CD14-positive monocyte (primary cell): Measurements from ENCODE around the gene HYI. TPM values are rescaled to one million over a fixed set of nuclear protein-coding genes. Genes with fewer than 3 reads are reported as not detected.

Experiments used
- DNase-seq, 3 donors: peaks; one replicate each; pipeline ENCODE4 v3.0.0-alpha.2; 2011 to 2022
- H2AFZ ChIP-seq: 2 replicates; pipeline ENCODE4 v1.6.0; 2012; ENCODE audit warnings: mild to moderate bottlenecking, low read depth, low read length, inconsistent platforms; ENCODE audit not compliant: insufficient read depth, poor library complexity, severe bottlenecking
- H3K27ac ChIP-seq, 2 donors: 1 replicate in 1 of 2; 2 replicates in 1 of 2; pipeline ENCODE4 v1.5.1; 2012 to 2013; ENCODE audit warnings: low read length in 2 of 2, control low read depth in 1 of 2, inconsistent platforms in 1 of 2, low read depth in 1 of 2, mild to moderate bottlenecking in 1 of 2
- H3K27me3 ChIP-seq, 2 donors: one replicate each; pipeline versions ENCODE4 v1.6.0 to v1.6.1; 2011 to 2013; ENCODE audit warnings: low read length in 2 of 2; ENCODE audit not compliant: control insufficient read depth in 2 of 2, insufficient read depth in 2 of 2
- H3K36me3 ChIP-seq, 2 donors: replicated peaks in 1 of 2; 1 replicate in 1 of 2; 2 replicates in 1 of 2; pipeline versions ENCODE4 v1.5.1 to v1.6.1; 2012 to 2013; ENCODE audit warnings: low read length in 2 of 2, control low read depth in 1 of 2, inconsistent platforms in 1 of 2, mild to moderate bottlenecking in 1 of 2; ENCODE audit not compliant: insufficient read depth in 2 of 2, control insufficient read depth in 1 of 2
- H3K4me1 ChIP-seq, 2 donors: 1 replicate in 1 of 2; 2 replicates in 1 of 2; pipeline versions ENCODE4 v1.5.1 to v1.6.1; 2012 to 2013; ENCODE audit warnings: low read length in 2 of 2, control low read depth in 1 of 2, inconsistent platforms in 1 of 2, mild to moderate bottlenecking in 1 of 2, moderate library complexity in 1 of 2; ENCODE audit not compliant: insufficient read depth in 2 of 2, control insufficient read depth in 1 of 2
- H3K4me2 ChIP-seq: replicated peaks from 2 replicates; pipeline ENCODE3; 2012; ENCODE audit warnings: low read length, moderate library complexity, mild to moderate bottlenecking; ENCODE audit not compliant: poor library complexity, severe bottlenecking; ENCODE audit errors: extremely low read depth
- H3K4me3 ChIP-seq, 3 experiments: fragments of 200-600 bp in 1 of 3; sonication (generic) in 1 of 3; replicated peaks in 1 of 3; 1 replicate in 2 of 3; 2 replicates in 1 of 3; pipeline ENCODE4 v1.5.1; 2011 to 2013; ENCODE audit warnings: low read length in 3 of 3, mild to moderate bottlenecking in 3 of 3, control low read depth in 2 of 3, low read depth in 2 of 3, inconsistent platforms in 1 of 3, moderate library complexity in 1 of 3
- H3K79me2 ChIP-seq: 2 replicates; pipeline ENCODE4 v1.6.0; 2012; ENCODE audit warnings: mild to moderate bottlenecking, control low read depth, inconsistent platforms, low read length, moderate library complexity; ENCODE audit not compliant: insufficient read depth
- H3K9ac ChIP-seq: 2 replicates; pipeline ENCODE4 v1.6.0; 2017; ENCODE audit warnings: low read length, mild to moderate bottlenecking; ENCODE audit not compliant: insufficient read depth, poor library complexity, severe bottlenecking
- H3K9me3 ChIP-seq, 2 donors: replicated peaks in 1 of 2; 1 replicate in 1 of 2; 2 replicates in 1 of 2; pipeline versions ENCODE4 v1.5.1 to v1.6.1; 2012 to 2013; ENCODE audit warnings: low read length in 2 of 2, control low read depth in 1 of 2; ENCODE audit not compliant: control insufficient read depth in 1 of 2, insufficient read depth in 1 of 2
- H4K20me1 ChIP-seq: 2 replicates; pipeline ENCODE4 v1.6.0; 2012; ENCODE audit warnings: mild to moderate bottlenecking, low read length, control low read depth, moderate library complexity; ENCODE audit not compliant: insufficient read depth
- H3K27ac Mint-ChIP-seq, 7 donors: one replicate each; pipeline ENCODE4 v1.8.0; 2020; ENCODE audit warnings: mild to moderate bottlenecking in 7 of 7, mixed read lengths in 7 of 7, moderate library complexity in 6 of 7, inconsistent platforms in 2 of 7
- H3K27me3 Mint-ChIP-seq, 3 donors: one replicate each; pipeline ENCODE4 v1.8.0; 2021 to 2022; ENCODE audit warnings: low read depth in 3 of 3, mild to moderate bottlenecking in 3 of 3, mixed read lengths in 3 of 3, moderate library complexity in 3 of 3, inconsistent platforms in 1 of 3
- H3K36me3 Mint-ChIP-seq, 2 donors: one replicate each; pipeline ENCODE4 v1.8.0; 2020; ENCODE audit warnings: mixed read lengths in 2 of 2, inconsistent platforms in 1 of 2, mild to moderate bottlenecking in 1 of 2
- H3K4me1 Mint-ChIP-seq: one replicate; pipeline ENCODE4 v1.8.0; 2020; ENCODE audit warnings: mild to moderate bottlenecking, mixed read lengths
- H3K4me3 Mint-ChIP-seq, 2 donors: one replicate each; pipeline ENCODE4 v1.8.0; 2020; ENCODE audit warnings: mild to moderate bottlenecking in 2 of 2, mixed read lengths in 2 of 2, moderate library complexity in 1 of 2
- H3K9me3 Mint-ChIP-seq, 7 donors: one replicate each; pipeline ENCODE4 v1.8.0; 2020 to 2022; ENCODE audit warnings: mixed read lengths in 7 of 7, mild to moderate bottlenecking in 6 of 7, moderate library complexity in 6 of 7, inconsistent platforms in 2 of 7
- CTCF ChIP-seq: fragments of 200-600 bp; IDR thresholded peaks from one replicate; pipeline ENCODE4 v1.8.0; 2022; ENCODE audit warnings: antibody characterized with exemption, mild to moderate bottlenecking
- WGBS: methylation state at CpG from one replicate; pipeline ENCODE4 v1.1.5; 2013; ENCODE audit warnings: missing lambda C conversion rate; ENCODE audit not compliant: insufficient coverage; 5-methylcytosine and 5-hydroxymethylcytosine counted together
- intact Hi-C, 2 donors: fragments of 100-400 bp; cut with micrococcal nuclease; formaldehyde crosslinking; loops; one replicate each; pipeline versions ENCODE4 v1.15.0 to v1.15.1; 2023
- polyA plus RNA-seq, 3 donors: library from polyadenylated mRNA; depleted of rRNA in 1 of 3; unstranded in 2 of 3; stranded (reverse) in 1 of 3; fragments of 300-500 nt in 2 of 3; fragments of >200 nt in 1 of 3; fragmentation: Illumina TruSeq in 2 of 3; gene quantifications; 1 replicate in 2 of 3; 2 replicates in 1 of 3; pipeline ENCODE4 v1.2.3, GENCODE V29; 2012 to 2021

Gene HYI
- polyA plus RNA-seq, 3 donors = 0.74 to 7.2 (median 1.6) TPM

- Histone ChIP-seq H3K9me3 (no peaks in the 10 kb centered on the region), H2AFZ (no peak overlapping the region), H3K4me3 (no peak overlapping the region), H3K27ac (no peak overlapping the region), H3K79me2 (no peaks in the 10 kb centered on the region), H3K4me1 (no peaks in the 10 kb centered on the region), H3K27me3 (no peaks in the 10 kb centered on the region), H3K9ac (no peak overlapping the region), H3K36me3 (peaks cover 88 to 100% of the 10 kb centered on the region in 2 donors), H3K4me2 (no peak overlapping the region), H4K20me1 (no peaks in the 10 kb centered on the region)
- intact Hi-C loops = no loop called here
- no peak for TF ChIP-seq CTCF
- Mint-ChIP-seq H3K27ac (peak overlapping the region in 2 of 7 donors; percentile 5 to 52), H3K4me1 (no peaks in the 10 kb centered on the region), H3K27me3 (peaks cover 0 to 2% (median 0%) of the 10 kb centered on the region in 3 donors), H3K9me3 (no peaks in the 10 kb centered on the region), H3K36me3 (peaks cover 94 to 97% of the 10 kb centered on the region in 2 donors), H3K4me3 (no peak overlapping the region)
- WGBS = 97% methylated on average over 9 of the region's 9 CpGs
- DNase-seq = no peak
Observed at GRCh38 chr1:43431676-43432075, 22.1 kb downstream of the HYI start.

- DNase-seq = no peak
- no peak overlapping the region for H3K4me2 ChIP-seq
- H3K4me3 ChIP-seq = no peak overlapping the region
- Mint-ChIP-seq H3K4me1 (no peaks in the 10 kb centered on the region), H3K4me3 (no peak overlapping the region), H3K9me3 (no peaks in the 10 kb centered on the region), H3K27me3 (peaks cover 0 to 3% (median 2%) of the 10 kb centered on the region in 3 donors), H3K27ac (no peak overlapping the region), H3K36me3 (peaks cover 96 to 99% of the 10 kb centered on the region in 2 donors)
- no peak overlapping the region for H2AFZ ChIP-seq
- WGBS = 100% methylated on average over 4 of the region's 5 CpGs
- TF ChIP-seq CTCF = no peak
- H3K36me3 ChIP-seq = peaks cover 95 to 100% of the 10 kb centered on the region in 2 donors
- H3K27ac ChIP-seq = no peak overlapping the region
- no peaks in the 10 kb centered on the region for H3K4me1 ChIP-seq
- no peak overlapping the region for H3K9ac ChIP-seq
- intact Hi-C loops = no loop called here
- H3K9me3 ChIP-seq = no peaks in the 10 kb centered on the region
- H3K79me2 ChIP-seq = no peaks in the 10 kb centered on the region
- H4K20me1 ChIP-seq = no peaks in the 10 kb centered on the region
- no peaks in the 10 kb centered on the region for H3K27me3 ChIP-seq
Observed at GRCh38 chr1:43430831-43431230, 22.9 kb downstream of the HYI start.
